Erythroblast (primary cell): Measurements from ENCODE around the gene RERE.

ENCODE experiments used
- GATA1 ChIP-seq: IDR thresholded peaks from 2 replicates; pipeline ENCODE4 v1.6.1; 2011; ENCODE audit warnings: low read depth, mild to moderate bottlenecking, control low read depth, low read length, moderate library complexity
- POLR2A ChIP-seq: IDR thresholded peaks from 2 replicates; pipeline ENCODE4 v1.6.1; 2011; ENCODE audit warnings: mild to moderate bottlenecking, low read length

- TF ChIP-seq POLR2A, result no peak
- TF ChIP-seq GATA1, result no peak
Measured at GRCh38 chr1:8602471-8603219, 214.8 kb downstream of the RERE start.
